HCT116 (cell line): Measurements from ENCODE around the gene EIF3I. TPM values are rescaled to one million over a fixed set of nuclear protein-coding genes. Genes with fewer than 3 reads are reported as not detected.
A peak's percentile ranks its signal among the peaks of the same experiment; 100 is the strongest.

Source experiments
- ATAC-seq: fragments of 200-7000 bp; cut with Tn5 transposase; 2 replicates; pipeline ENCODE4 v1.9.1; 2020; ENCODE audit warnings: mild to moderate bottlenecking, moderate library complexity
- BruUV-seq: library from RNA; stranded (reverse); fragments of 400-500 nt; replicated peaks from 2 replicates; lab custom pipeline; 2021; lab: Mats Ljungman, UMichigan
- CTCF ChIA-PET: fragments of 300-600 bp; sonication (Branson Sonifier 250); formaldehyde crosslinking; loops from one replicate; lab custom pipeline; 2021; ENCODE audit warnings: antibody characterized with exemption; lab: Charles Lee
- POLR2A ChIA-PET: fragments of 300-600, 350-600 bp; sonication (Branson Sonifier 250); formaldehyde crosslinking; loops from one replicate; lab custom pipeline; 2021; ENCODE audit warnings: antibody characterized with exemption; lab: Charles Lee
- RAD21 ChIA-PET, 2 experiments: fragments of 300-600 bp; sonication (Branson Sonifier 250); formaldehyde crosslinking; loops; one replicate each; lab custom pipeline; 2023; ENCODE audit warnings: low total read pairs in 2 of 2; ENCODE audit not compliant: uncharacterized antibody in 2 of 2, unreplicated experiment in 2 of 2, low non-redundant PET in 1 of 2; lab: Charles Lee
- DNase-seq: peaks from one replicate; pipeline ENCODE4 v3.0.0-alpha.2; 2010; ENCODE audit warnings: low read depth, low spot score
- H2AFZ ChIP-seq: fragments of 200-600 bp; shearing (Covaris generic), sonication (generic); 2 replicates; pipeline ENCODE4 v1.6.1; 2017; ENCODE audit warnings: low read depth, mixed run types, mixed read lengths, antibody characterized with exemption, low read length; ENCODE audit not compliant: poor library complexity, severe bottlenecking
- H3K27ac ChIP-seq: 2 replicates; pipeline ENCODE4 v1.5.1; 2012; ENCODE audit warnings: low read depth, low read length
- H3K27me3 ChIP-seq: fragments of 200-600 bp; sonication (generic); 2 replicates; pipeline ENCODE4 v1.6.1; 2016; ENCODE audit warnings: mixed run types, low read length, mixed read lengths; ENCODE audit not compliant: insufficient read depth
- H3K36me3 ChIP-seq, 2 experiments: fragments of 200-500 bp in 1 of 2; fragments of 200-600 bp in 1 of 2; sonication (Bioruptor generic) in 1 of 2; sonication (generic) in 1 of 2; 2 replicates each; pipeline versions ENCODE4 v1.5.1 to v1.6.1; 2014 to 2016; ENCODE audit warnings: low read length in 2 of 2, inconsistent platforms in 1 of 2, mixed read lengths in 1 of 2, mixed run types in 1 of 2; ENCODE audit not compliant: insufficient read depth in 2 of 2, control insufficient read depth in 1 of 2
- H3K4me1 ChIP-seq, 2 experiments: fragments of 200-600 bp in 1 of 2; sonication (generic) in 1 of 2; 2 replicates each; pipeline versions ENCODE4 v1.5.1 to v1.6.1; 2012 to 2017; ENCODE audit warnings: low read length in 2 of 2, inconsistent platforms in 1 of 2, mild to moderate bottlenecking in 1 of 2, mixed read lengths in 1 of 2, mixed run types in 1 of 2, moderate library complexity in 1 of 2; ENCODE audit not compliant: insufficient read depth in 2 of 2, control insufficient read depth in 1 of 2
- H3K4me2 ChIP-seq: fragments of 200-600 bp; sonication (generic); 2 replicates; pipeline ENCODE4 v1.6.1; 2017; ENCODE audit warnings: mixed run types, low read length, mixed read lengths
- H3K4me3 ChIP-seq, 2 experiments: fragments of 200-600 bp in 1 of 2; sonication (generic) in 1 of 2; replicated peaks in 1 of 2; 2 replicates each; pipeline ENCODE4 v1.5.1; 2011 to 2016; ENCODE audit warnings: low read length in 2 of 2, control low read depth in 1 of 2, low read depth in 1 of 2, mild to moderate bottlenecking in 1 of 2, mixed read lengths in 1 of 2, mixed run types in 1 of 2
- H3K79me2 ChIP-seq: fragments of 200-600 bp; sonication (generic); 2 replicates; pipeline ENCODE4 v1.6.1; 2017; ENCODE audit warnings: mild to moderate bottlenecking, mixed run types, low read length, moderate library complexity, mixed read lengths; ENCODE audit not compliant: insufficient read depth
- H3K9ac ChIP-seq: fragments of 200-600 bp; sonication (generic); 2 replicates; pipeline ENCODE4 v1.6.1; 2016; ENCODE audit warnings: low read length, mixed read lengths
- H3K9me2 ChIP-seq: fragments of 200-600 bp; sonication (generic), shearing (Covaris generic); 2 replicates; pipeline ENCODE4 v1.6.1; 2017; ENCODE audit warnings: mixed run types, mild to moderate bottlenecking, moderate library complexity; ENCODE audit not compliant: insufficient read depth
- H3K9me3 ChIP-seq, 2 experiments: fragments of 200-500 bp in 1 of 2; fragments of 200-600 bp in 1 of 2; sonication (Bioruptor generic) in 1 of 2; sonication (generic) in 1 of 2; 2 replicates each; pipeline ENCODE4 v1.6.1; 2014 to 2017; ENCODE audit warnings: low read length in 2 of 2, mixed read lengths in 2 of 2, inconsistent platforms in 1 of 2, low read depth in 1 of 2, mild to moderate bottlenecking in 1 of 2, mixed run types in 1 of 2, moderate library complexity in 1 of 2; ENCODE audit not compliant: control insufficient read depth in 1 of 2, insufficient read depth in 1 of 2
- H4K20me1 ChIP-seq: fragments of 200-600 bp; sonication (generic), shearing (Covaris generic); 2 replicates; pipeline ENCODE4 v1.6.1; 2017; ENCODE audit warnings: mixed run types, mild to moderate bottlenecking, moderate library complexity; ENCODE audit not compliant: insufficient read depth
- CBX3 ChIP-seq: IDR thresholded peaks from 2 replicates; pipeline ENCODE4 v1.6.1; 2012; ENCODE audit warnings: low read depth
- CEBPB ChIP-seq: IDR thresholded peaks from 2 replicates; pipeline ENCODE4 v1.6.1; 2012; ENCODE audit warnings: low read depth
- JUND ChIP-seq: IDR thresholded peaks from 2 replicates; pipeline ENCODE4 v1.6.1; 2012
- POLR2A ChIP-seq: IDR thresholded peaks from 2 replicates; pipeline ENCODE4 v1.7.0; 2011; ENCODE audit warnings: borderline replicate concordance; ENCODE audit not compliant: insufficient read depth, insufficient read length; ENCODE audit errors: extremely low read depth
- POLR2AphosphoS5 ChIP-seq: IDR thresholded peaks from 2 replicates; pipeline ENCODE4 v1.6.1; 2011; ENCODE audit warnings: mild to moderate bottlenecking, low read depth, low read length, moderate library complexity
- REST ChIP-seq: IDR thresholded peaks from 2 replicates; pipeline ENCODE4 v1.6.1; 2012; ENCODE audit warnings: low read depth
- YY1 ChIP-seq: IDR thresholded peaks from 2 replicates; pipeline ENCODE4 v1.6.1; 2011; ENCODE audit warnings: low read length, low read depth, moderate library complexity, mild to moderate bottlenecking; ENCODE audit not compliant: insufficient replicate concordance; ENCODE audit errors: extremely low read depth
- intact Hi-C: fragments of 100-400 bp; cut with micrococcal nuclease; formaldehyde crosslinking; loops from 2 replicates; pipeline ENCODE4 v1.10.0; 2022
- total RNA-seq: library from RNA; stranded (reverse); gene quantifications from one replicate; pipeline ENCODE4 v1.2.1, GENCODE V29; 2021; ENCODE audit not compliant: unreplicated experiment

Gene EIF3I
- total RNA-seq, 1 experiment from 2014 or later: 323 TPM

GRCh38 chr1:32208891-32209328 is 13.3 kb upstream of the EIF3I start, which contains the start of gene DCDC2B:
TSS of gene DCDC2B (plus strand) at chr1:32209089. CDS start at chr1:32209094, 5 bp downstream.
- Histone ChIP-seq H3K27ac (no peak within 1 kb of the TSS), H3K9me3 (no peaks in the 10 kb centered on the region), H3K9ac (no peak within 1 kb of the TSS), H3K4me1 (peaks cover 6 to 25% of the 10 kb centered on the region in 2 experiments; a peak in 2 of 4 replicates), H3K4me2 (0 out of 2 replicates have a peak within 1 kb of the TSS, but pooled peaks have one; percentile 15), H3K4me3 (no peak within 1 kb of the TSS), H3K9me2 (no peaks in the 10 kb centered on the region), H3K27me3 (no peaks in the 10 kb centered on the region), H2AFZ (no peak within 1 kb of the TSS), H3K36me3 (peaks cover 0 to 11% of the 10 kb centered on the region in 2 experiments; a peak in 1 of 4 replicates), H4K20me1 (no peaks in the 10 kb centered on the region), H3K79me2 (peaks cover 19% of the 10 kb centered on the region; the same call in 1 of the 2 replicates)
- ChIA-PET RAD21 (no interaction called here), CTCF (no interaction called here), POLR2A (no interaction called here)
- ATAC-seq: 0 out of 2 replicates have a peak, but pooled peaks have one; percentile 4
- intact Hi-C loops: no loop called here
- TF ChIP-seq POLR2A (no peak), POLR2AphosphoS5 (peak; percentile 32; the same call in 1 of the 2 replicates), CEBPB (no peak), YY1 (no peak), REST (no peak), JUND (0 out of 2 replicates have a peak, but pooled peaks have one; percentile 13), CBX3 (no peak)
- no peak for DNase-seq
- BruUV-seq: no TSS peak
